HepG2 (cell line): Measurements from ENCODE around the gene EPS8L1. TPM values are rescaled to one million over a fixed set of nuclear protein-coding genes. Genes with fewer than 3 reads are reported as not detected.

Experiments used
- CC2D1A ChIP-seq: sonication (generic); formaldehyde crosslinking; IDR thresholded peaks from 2 replicates; pipeline ENCODE4 v1.8.1; 2023; ENCODE audit warnings: mild to moderate bottlenecking, missing genetic modification reagents
- CCDC6 ChIP-seq: sonication (generic); formaldehyde crosslinking; IDR thresholded peaks from 2 replicates; pipeline ENCODE4 v1.8.1; 2022; ENCODE audit warnings: mild to moderate bottlenecking, missing genetic modification reagents, moderate library complexity
- CEBPB ChIP-seq: IDR thresholded peaks from 2 replicates; pipeline ENCODE4 v1.6.1; 2011; ENCODE audit warnings: low read depth, low read length, improper control_type of control experiment, borderline replicate concordance
- EZH2 ChIP-seq: conservative IDR thresholded peaks from 2 replicates; pipeline ENCODE4 v1.6.1; 2012; ENCODE audit warnings: mild to moderate bottlenecking, low read depth, low read length, moderate library complexity
- JUN ChIP-seq: sonication (generic); formaldehyde crosslinking; IDR thresholded peaks from 2 replicates; pipeline ENCODE4 v1.4.0; 2020; ENCODE audit warnings: mild to moderate bottlenecking, missing genetic modification reagents
- MED8 ChIP-seq: sonication (generic); formaldehyde crosslinking; IDR thresholded peaks from 2 replicates; pipeline ENCODE4 v1.8.1; 2023; ENCODE audit warnings: mild to moderate bottlenecking, missing genetic modification reagents; ENCODE audit not compliant: insufficient replicate concordance
- PTBP1 ChIP-seq: fragments of 200-400 bp; formaldehyde crosslinking; IDR thresholded peaks from 2 replicates; pipeline ENCODE4 v1.6.1; 2018; ENCODE audit warnings: low read length, low read depth; ENCODE audit not compliant: poor library complexity, severe bottlenecking
- SALL1 ChIP-seq: sonication (generic); formaldehyde crosslinking; IDR thresholded peaks from 2 replicates; pipeline ENCODE4 v1.8.0; 2022; ENCODE audit warnings: mild to moderate bottlenecking, missing genetic modification reagents
- SMAD9 ChIP-seq: sonication (generic); formaldehyde crosslinking; IDR thresholded peaks from 2 replicates; pipeline ENCODE4 v1.5.1; 2020; ENCODE audit warnings: mild to moderate bottlenecking, missing genetic modification reagents
- TRIM24 ChIP-seq: sonication (generic); formaldehyde crosslinking; IDR thresholded peaks from 2 replicates; pipeline ENCODE4 v1.8.0; 2022; ENCODE audit warnings: mild to moderate bottlenecking, missing genetic modification reagents
- ZBTB46 ChIP-seq: sonication (generic); formaldehyde crosslinking; IDR thresholded peaks from 2 replicates; pipeline ENCODE4 v1.4.0; 2020; ENCODE audit warnings: mild to moderate bottlenecking, missing genetic modification reagents, borderline replicate concordance
- ZNF263 ChIP-seq: sonication (generic); formaldehyde crosslinking; IDR thresholded peaks from 2 replicates; pipeline ENCODE4 v1.4.0; 2020; ENCODE audit warnings: missing genetic modification reagents
- ZNF292 ChIP-seq: sonication (generic); formaldehyde crosslinking; IDR thresholded peaks from 2 replicates; pipeline ENCODE4 v1.8.1; 2022; ENCODE audit warnings: mild to moderate bottlenecking, low read depth, missing genetic modification reagents, borderline replicate concordance
- ZNF83 ChIP-seq: sonication (generic); formaldehyde crosslinking; IDR thresholded peaks from 2 replicates; pipeline ENCODE4 v1.4.0; 2020; ENCODE audit warnings: missing genetic modification reagents, mild to moderate bottlenecking, borderline replicate concordance
- polyA plus RNA-seq, 8 experiments: library from polyadenylated mRNA; depleted of rRNA in 3 of 8; stranded (reverse) in 7 of 8; unstranded in 1 of 8; fragments of >200 nt; fragmentation: Illumina TruSeq in 4 of 8; extraction: Trizol in 4 of 8; gene quantifications; 2 replicates each; pipeline versions ENCODE4 v1.2.1 to v1.2.3, GENCODE V29; 2011 to 2016; ENCODE audit warnings: low read depth in 4 of 8, missing spikeins in 1 of 8, mixed read lengths in 1 of 8; ENCODE audit not compliant: insufficient read depth in 1 of 8
- total RNA-seq, 5 experiments: library from RNA; depleted of rRNA; stranded (reverse); fragments of >200 nt; fragmentation: Illumina TruSeq; extraction: Trizol; gene quantifications; 2 replicates each; pipeline ENCODE4 v1.2.3, GENCODE V29; 2016; ENCODE audit warnings: low read depth in 1 of 5
- TF ChIP-seq, protein P1 (sequence below): sonication (generic); formaldehyde crosslinking; IDR thresholded peaks from 2 replicates; pipeline ENCODE4 v1.4.0; 2020; ENCODE audit warnings: mild to moderate bottlenecking, missing genetic modification reagents
- TF ChIP-seq, protein P2 (sequence below): sonication (generic); formaldehyde crosslinking; IDR thresholded peaks from 2 replicates; pipeline ENCODE4 v1.9.0; 2022; ENCODE audit warnings: low read depth, missing genetic modification reagents
- TF ChIP-seq, protein P3 (sequence below): sonication (generic); formaldehyde crosslinking; IDR thresholded peaks from 2 replicates; pipeline ENCODE4 v1.5.1; 2020; ENCODE audit warnings: mild to moderate bottlenecking, moderate library complexity, missing genetic modification reagents
- TF ChIP-seq, protein P4 (sequence below): sonication (generic); formaldehyde crosslinking; IDR thresholded peaks from 2 replicates; pipeline ENCODE4 v1.4.0; 2020; ENCODE audit warnings: missing genetic modification reagents, borderline replicate concordance

EPS8L1 gene
- total and polyA plus RNA-seq, 2 of the 13 experiments (the other 11 are each of a cell fraction or from before 2014, with no cell fraction given) = 3.0 to 6.3 TPM

DNA sequence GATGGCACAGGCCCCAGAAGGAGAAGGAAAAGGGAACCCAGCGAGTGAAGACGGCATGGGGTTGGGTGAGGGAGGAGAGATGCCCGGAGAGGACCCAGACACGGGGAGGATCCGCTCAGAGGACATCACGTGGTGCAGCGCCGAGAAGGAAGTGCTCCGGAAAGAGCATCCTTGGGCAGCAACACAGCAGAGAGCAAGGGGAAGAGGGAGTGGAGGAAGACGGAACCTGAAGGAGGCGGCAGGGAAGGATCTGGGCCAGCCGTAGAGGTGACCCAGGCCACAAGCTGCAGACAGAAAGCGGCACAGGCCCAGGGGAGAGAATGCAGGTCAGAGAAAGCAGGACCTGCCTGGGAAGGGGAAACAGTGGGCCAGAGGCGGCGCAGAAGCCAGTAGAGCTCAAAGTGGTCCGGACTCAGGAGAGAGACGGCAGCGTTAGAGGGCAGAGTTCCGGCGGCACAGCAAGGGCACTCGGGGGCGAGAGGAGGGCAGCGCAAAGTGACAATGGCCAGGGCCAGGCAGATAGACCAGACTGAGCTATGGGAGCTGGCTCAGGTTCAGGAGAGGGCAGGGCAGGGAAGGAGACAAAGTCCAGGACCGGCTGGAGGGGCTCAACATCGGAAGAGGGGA, 40.7 kb downstream of the EPS8L1 start (continued):
- TF ChIP-seq, protein P1, sequence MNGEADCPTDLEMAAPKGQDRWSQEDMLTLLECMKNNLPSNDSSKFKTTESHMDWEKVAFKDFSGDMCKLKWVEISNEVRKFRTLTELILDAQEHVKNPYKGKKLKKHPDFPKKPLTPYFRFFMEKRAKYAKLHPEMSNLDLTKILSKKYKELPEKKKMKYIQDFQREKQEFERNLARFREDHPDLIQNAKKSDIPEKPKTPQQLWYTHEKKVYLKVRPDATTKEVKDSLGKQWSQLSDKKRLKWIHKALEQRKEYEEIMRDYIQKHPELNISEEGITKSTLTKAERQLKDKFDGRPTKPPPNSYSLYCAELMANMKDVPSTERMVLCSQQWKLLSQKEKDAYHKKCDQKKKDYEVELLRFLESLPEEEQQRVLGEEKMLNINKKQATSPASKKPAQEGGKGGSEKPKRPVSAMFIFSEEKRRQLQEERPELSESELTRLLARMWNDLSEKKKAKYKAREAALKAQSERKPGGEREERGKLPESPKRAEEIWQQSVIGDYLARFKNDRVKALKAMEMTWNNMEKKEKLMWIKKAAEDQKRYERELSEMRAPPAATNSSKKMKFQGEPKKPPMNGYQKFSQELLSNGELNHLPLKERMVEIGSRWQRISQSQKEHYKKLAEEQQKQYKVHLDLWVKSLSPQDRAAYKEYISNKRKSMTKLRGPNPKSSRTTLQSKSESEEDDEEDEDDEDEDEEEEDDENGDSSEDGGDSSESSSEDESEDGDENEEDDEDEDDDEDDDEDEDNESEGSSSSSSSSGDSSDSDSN (CRISPR knock-in tag) = peak; percentile 55
- no peak for TF ChIP-seq EZH2
- TF ChIP-seq MED8 (CRISPR knock-in tag) = no peak
- no peak for TF ChIP-seq ZNF83
- TF ChIP-seq TRIM24 (CRISPR knock-in tag) = no peak
- TF ChIP-seq JUN (CRISPR knock-in tag) = no peak
- TF ChIP-seq CCDC6 = no peak
- no peak for TF ChIP-seq PTBP1
- TF ChIP-seq ZBTB46 = 0 out of 2 replicates have a peak, but pooled peaks have one; percentile 63
- TF ChIP-seq CEBPB = no peak
- TF ChIP-seq, protein P2, sequence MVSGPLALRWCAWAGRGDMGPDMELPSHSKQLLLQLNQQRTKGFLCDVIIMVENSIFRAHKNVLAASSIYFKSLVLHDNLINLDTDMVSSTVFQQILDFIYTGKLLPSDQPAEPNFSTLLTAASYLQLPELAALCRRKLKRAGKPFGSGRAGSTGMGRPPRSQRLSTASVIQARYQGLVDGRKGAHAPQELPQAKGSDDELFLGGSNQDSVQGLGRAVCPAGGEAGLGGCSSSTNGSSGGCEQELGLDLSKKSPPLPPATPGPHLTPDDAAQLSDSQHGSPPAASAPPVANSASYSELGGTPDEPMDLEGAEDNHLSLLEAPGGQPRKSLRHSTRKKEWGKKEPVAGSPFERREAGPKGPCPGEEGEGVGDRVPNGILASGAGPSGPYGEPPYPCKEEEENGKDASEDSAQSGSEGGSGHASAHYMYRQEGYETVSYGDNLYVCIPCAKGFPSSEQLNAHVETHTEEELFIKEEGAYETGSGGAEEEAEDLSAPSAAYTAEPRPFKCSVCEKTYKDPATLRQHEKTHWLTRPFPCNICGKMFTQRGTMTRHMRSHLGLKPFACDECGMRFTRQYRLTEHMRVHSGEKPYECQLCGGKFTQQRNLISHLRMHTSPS (CRISPR knock-in tag) = no peak
- peak; percentile 74 for TF ChIP-seq ZNF263 (CRISPR knock-in tag)
- TF ChIP-seq, protein P3, sequence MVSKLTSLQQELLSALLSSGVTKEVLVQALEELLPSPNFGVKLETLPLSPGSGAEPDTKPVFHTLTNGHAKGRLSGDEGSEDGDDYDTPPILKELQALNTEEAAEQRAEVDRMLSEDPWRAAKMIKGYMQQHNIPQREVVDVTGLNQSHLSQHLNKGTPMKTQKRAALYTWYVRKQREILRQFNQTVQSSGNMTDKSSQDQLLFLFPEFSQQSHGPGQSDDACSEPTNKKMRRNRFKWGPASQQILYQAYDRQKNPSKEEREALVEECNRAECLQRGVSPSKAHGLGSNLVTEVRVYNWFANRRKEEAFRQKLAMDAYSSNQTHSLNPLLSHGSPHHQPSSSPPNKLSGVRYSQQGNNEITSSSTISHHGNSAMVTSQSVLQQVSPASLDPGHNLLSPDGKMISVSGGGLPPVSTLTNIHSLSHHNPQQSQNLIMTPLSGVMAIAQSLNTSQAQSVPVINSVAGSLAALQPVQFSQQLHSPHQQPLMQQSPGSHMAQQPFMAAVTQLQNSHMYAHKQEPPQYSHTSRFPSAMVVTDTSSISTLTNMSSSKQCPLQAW (CRISPR knock-in tag) = 0 out of 2 replicates have a peak, but pooled peaks have one; percentile 27
- TF ChIP-seq CC2D1A (CRISPR knock-in tag) = no peak
- TF ChIP-seq, protein P4, sequence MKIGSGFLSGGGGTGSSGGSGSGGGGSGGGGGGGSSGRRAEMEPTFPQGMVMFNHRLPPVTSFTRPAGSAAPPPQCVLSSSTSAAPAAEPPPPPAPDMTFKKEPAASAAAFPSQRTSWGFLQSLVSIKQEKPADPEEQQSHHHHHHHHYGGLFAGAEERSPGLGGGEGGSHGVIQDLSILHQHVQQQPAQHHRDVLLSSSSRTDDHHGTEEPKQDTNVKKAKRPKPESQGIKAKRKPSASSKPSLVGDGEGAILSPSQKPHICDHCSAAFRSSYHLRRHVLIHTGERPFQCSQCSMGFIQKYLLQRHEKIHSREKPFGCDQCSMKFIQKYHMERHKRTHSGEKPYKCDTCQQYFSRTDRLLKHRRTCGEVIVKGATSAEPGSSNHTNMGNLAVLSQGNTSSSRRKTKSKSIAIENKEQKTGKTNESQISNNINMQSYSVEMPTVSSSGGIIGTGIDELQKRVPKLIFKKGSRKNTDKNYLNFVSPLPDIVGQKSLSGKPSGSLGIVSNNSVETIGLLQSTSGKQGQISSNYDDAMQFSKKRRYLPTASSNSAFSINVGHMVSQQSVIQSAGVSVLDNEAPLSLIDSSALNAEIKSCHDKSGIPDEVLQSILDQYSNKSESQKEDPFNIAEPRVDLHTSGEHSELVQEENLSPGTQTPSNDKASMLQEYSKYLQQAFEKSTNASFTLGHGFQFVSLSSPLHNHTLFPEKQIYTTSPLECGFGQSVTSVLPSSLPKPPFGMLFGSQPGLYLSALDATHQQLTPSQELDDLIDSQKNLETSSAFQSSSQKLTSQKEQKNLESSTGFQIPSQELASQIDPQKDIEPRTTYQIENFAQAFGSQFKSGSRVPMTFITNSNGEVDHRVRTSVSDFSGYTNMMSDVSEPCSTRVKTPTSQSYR (CRISPR knock-in tag) = no peak
- TF ChIP-seq SMAD9 (CRISPR knock-in tag) = 0 out of 2 replicates have a peak, but pooled peaks have one; percentile 19
- 0 out of 2 replicates have a peak, but pooled peaks have one; percentile 47 for TF ChIP-seq ZNF292
- 0 out of 2 replicates have a peak, but pooled peaks have one; percentile 1 for TF ChIP-seq SALL1
